ENCODE results near the gene RTKN2. TPM values are rescaled to one million over a fixed set of nuclear protein-coding genes. Genes with fewer than 3 reads are reported as not detected.

RTKN2 gene
- total RNA-seq, 1 donor from 2014 or later, result 0.09 TPM

DNA sequence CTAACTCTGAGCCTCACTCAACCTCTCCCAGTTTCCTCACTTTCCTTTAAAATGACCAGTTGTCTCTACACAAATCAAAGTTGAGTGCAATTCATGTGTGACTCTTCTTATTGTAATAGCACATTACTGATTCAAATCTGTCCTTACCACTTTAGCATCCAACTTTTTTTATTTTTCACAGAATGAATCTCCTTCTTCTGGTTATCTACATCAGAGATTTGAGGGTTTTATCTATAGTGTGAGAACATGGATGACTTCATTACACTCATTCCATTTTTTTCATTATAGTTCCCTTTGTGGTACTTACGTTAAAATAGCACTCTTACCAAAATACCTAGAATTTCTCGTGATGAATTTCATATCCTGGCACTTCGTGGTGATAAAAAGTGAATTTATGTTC, 43.3 kb downstream of the RTKN2 start:
- ChIA-PET CTCF (no interaction called here), POLR2A (no interaction called here)
- TF ChIP-seq, protein P1, sequence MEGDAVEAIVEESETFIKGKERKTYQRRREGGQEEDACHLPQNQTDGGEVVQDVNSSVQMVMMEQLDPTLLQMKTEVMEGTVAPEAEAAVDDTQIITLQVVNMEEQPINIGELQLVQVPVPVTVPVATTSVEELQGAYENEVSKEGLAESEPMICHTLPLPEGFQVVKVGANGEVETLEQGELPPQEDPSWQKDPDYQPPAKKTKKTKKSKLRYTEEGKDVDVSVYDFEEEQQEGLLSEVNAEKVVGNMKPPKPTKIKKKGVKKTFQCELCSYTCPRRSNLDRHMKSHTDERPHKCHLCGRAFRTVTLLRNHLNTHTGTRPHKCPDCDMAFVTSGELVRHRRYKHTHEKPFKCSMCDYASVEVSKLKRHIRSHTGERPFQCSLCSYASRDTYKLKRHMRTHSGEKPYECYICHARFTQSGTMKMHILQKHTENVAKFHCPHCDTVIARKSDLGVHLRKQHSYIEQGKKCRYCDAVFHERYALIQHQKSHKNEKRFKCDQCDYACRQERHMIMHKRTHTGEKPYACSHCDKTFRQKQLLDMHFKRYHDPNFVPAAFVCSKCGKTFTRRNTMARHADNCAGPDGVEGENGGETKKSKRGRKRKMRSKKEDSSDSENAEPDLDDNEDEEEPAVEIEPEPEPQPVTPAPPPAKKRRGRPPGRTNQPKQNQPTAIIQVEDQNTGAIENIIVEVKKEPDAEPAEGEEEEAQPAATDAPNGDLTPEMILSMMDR (IDR thresholded peaks at IDR 0.05), result no peak
- Mint-ChIP-seq H3K9me3 (no peaks in the 10 kb centered on the region), H3K27me3 (no peaks in the 10 kb centered on the region), H3K27ac (no peak overlapping the region), H3K36me3 (ENCODE audit: low read depth) (no peaks in the 10 kb centered on the region), H3K4me3 (no peak overlapping the region), H3K4me1 (no peaks in the 10 kb centered on the region)
- intact Hi-C loops (cut with micrococcal nuclease), result no loop called here
- no peak for ATAC-seq (ENCODE audit: low read depth)
- no peak for DNase-seq

DNA sequence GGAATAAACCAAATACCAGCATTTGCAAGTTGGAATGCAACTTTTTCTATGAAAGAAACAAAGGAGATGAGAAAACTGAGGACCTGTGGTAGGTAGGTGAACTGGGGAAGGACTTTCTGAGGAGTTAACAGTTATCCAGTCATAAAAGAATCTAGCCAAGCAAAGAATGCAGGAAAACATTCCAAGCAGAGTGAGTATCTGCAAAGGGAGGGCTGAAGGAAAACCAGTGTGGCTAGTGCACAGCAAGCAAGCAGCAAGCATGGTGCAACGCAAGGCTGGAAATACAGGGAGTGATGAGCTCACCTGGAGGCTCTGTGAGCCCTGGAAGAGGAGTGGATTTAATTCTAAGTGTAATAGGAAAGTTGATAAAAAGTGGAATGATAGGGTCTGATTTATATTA, 44.0 kb downstream of the RTKN2 start:
- Mint-ChIP-seq H3K9me3 (no peaks in the 10 kb centered on the region), H3K36me3 (ENCODE audit: low read depth) (no peaks in the 10 kb centered on the region), H3K4me3 (no peak overlapping the region), H3K4me1 (no peaks in the 10 kb centered on the region), H3K27me3 (no peaks in the 10 kb centered on the region), H3K27ac (peak overlapping the region; percentile 12)
- intact Hi-C loops (cut with micrococcal nuclease), result no loop called here
- CTCF ChIA-PET, result no interaction called here
- POLR2A ChIA-PET, result no interaction called here
- DNase-seq (no peak), ATAC-seq (ENCODE audit: low read depth) (no peak)
- TF ChIP-seq, protein P1 (IDR thresholded peaks at IDR 0.05), result no peak

DNA sequence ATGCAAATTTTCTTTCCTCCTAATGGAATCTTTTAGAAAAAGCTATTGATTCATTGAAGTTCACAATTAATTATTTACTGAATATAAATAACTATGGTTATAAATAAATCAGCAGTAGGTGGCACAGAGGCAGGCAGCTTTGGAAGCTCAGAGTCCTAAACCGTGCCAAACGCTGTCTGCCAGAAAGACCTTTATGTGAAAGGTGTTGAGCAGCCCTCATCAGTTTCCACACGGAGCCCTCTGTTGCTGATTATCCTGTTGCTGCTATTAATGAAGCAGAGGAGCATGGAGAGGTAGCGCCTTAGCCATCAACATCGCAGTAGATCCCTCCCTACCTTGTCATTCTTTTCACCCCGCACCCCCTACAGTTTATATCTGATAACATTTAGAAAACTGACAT, 51.0 kb downstream of the RTKN2 start:
- H3K4me3 Mint-ChIP-seq, result no peak overlapping the region
- ChIA-PET CTCF (no interaction called here), POLR2A (no interaction called here)
- DNase-seq (no peak), ATAC-seq (ENCODE audit: low read depth) (no peak)
- H3K27ac Mint-ChIP-seq, result no peak overlapping the region
- no peaks in the 10 kb centered on the region for H3K36me3 Mint-ChIP-seq (ENCODE audit: low read depth)
- TF ChIP-seq, protein P1 (IDR thresholded peaks at IDR 0.05), result no peak
- no peaks in the 10 kb centered on the region for H3K27me3 Mint-ChIP-seq
- H3K4me1 Mint-ChIP-seq, result no peaks in the 10 kb centered on the region
- no peaks in the 10 kb centered on the region for H3K9me3 Mint-ChIP-seq
- intact Hi-C loops (cut with micrococcal nuclease), result no loop called here

DNA sequence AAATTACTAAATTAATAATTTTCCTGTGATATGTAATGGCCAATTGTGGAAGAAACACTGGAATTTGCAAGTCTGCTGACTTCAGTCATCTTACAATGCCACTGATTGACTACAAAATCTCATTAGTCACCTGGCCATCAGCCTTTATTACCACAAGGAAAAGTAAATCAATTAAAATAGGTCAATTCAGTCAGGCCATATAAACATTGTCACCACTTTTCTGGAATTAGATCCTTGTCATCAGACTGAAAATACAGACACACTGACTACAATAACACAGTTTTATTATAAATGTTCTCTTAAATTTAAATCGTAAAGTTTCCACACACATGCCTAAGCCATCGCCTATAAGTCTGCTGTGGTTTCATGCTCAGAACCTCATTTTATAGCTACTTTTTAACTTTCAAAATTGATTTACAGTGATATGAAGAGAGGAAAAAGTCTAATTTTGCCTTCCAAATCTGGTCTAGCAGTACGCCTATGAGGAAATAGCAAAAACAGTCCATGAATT, 54.2 kb downstream of the RTKN2 start:
- Mint-ChIP-seq H3K9me3 (no peaks in the 10 kb centered on the region), H3K36me3 (ENCODE audit: low read depth) (no peaks in the 10 kb centered on the region), H3K4me3 (no peak overlapping the region), H3K27me3 (no peaks in the 10 kb centered on the region), H3K27ac (no peak overlapping the region), H3K4me1 (no peaks in the 10 kb centered on the region)
- ChIA-PET CTCF (interaction anchor here (1.5 kb wide), 1 partner anchor 317 kb away, joined by 5 read pairs; no protein-coding TSS in a partner anchor), POLR2A (no interaction called here)
- ATAC-seq (ENCODE audit: low read depth) (no peak), DNase-seq (no peak)
- TF ChIP-seq, protein P1 (IDR thresholded peaks at IDR 0.05), result no peak
- intact Hi-C loops (cut with micrococcal nuclease), result loop anchor here (2.0 kb wide), 1 partner anchor 16 kb away; no protein-coding TSS in a partner anchor

DNA sequence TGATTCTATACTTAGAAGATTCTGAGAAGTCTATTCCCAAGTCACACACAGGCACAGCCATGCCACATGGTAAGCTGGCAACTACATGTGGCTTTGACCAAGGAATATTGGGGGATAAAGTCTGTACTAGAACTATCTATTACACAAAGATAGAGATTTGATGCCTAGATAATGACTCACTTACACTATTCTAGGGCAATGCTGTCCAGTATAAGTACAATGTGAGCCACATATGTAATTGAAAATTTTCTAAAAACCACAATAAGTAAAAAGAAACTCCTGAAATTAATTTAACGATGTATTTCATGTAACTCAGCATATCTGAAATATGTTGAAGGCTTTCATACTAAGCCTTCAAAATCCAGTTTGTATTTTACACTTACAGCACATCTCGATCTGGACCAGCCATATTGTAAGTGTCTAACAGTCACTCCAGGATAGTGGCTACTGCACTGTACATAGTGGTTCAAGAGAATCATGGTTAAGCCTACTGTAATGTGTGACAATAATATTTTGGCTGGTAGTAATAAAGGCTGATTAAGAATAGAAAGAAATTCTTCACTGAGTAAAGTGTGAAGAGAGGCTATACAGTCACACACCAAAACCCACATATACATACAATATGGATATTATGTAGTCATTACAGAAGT, 62.8 kb downstream of the RTKN2 start:
- no peak overlapping the region for H3K27ac Mint-ChIP-seq
- ATAC-seq (ENCODE audit: low read depth) (no peak), DNase-seq (no peak)
- POLR2A ChIA-PET, result no interaction called here
- CTCF ChIA-PET, result no interaction called here
- no peaks in the 10 kb centered on the region for H3K9me3 Mint-ChIP-seq
- H3K4me3 Mint-ChIP-seq, result no peak overlapping the region
- no peaks in the 10 kb centered on the region for H3K36me3 Mint-ChIP-seq (ENCODE audit: low read depth)
- H3K4me1 Mint-ChIP-seq, result peaks cover 7% of the 10 kb centered on the region
- TF ChIP-seq, protein P1 (IDR thresholded peaks at IDR 0.05), result no peak
- intact Hi-C loops (cut with micrococcal nuclease), result no loop called here
- no peaks in the 10 kb centered on the region for H3K27me3 Mint-ChIP-seq
